Fibroblast of the aortic adventitia (primary cell): Measurements from ENCODE around the gene VPS72. TPM values are rescaled to one million over a fixed set of nuclear protein-coding genes. Genes with fewer than 3 reads are reported as not detected.

Experiments
- DNase-seq: peaks from one replicate; pipeline ENCODE4 v3.0.0-alpha.2; 2010; ENCODE audit warnings: low read depth
- H3K4me3 ChIP-seq: 2 replicates; pipeline ENCODE4 v1.5.1; 2011; ENCODE audit warnings: low read depth, mild to moderate bottlenecking, control low read depth, low read length, moderate library complexity
- CTCF ChIP-seq: IDR thresholded peaks from 2 replicates; pipeline ENCODE4 v1.5.1; 2011; ENCODE audit warnings: mild to moderate bottlenecking, low read length, control low read depth, inconsistent platforms; ENCODE audit not compliant: insufficient read depth
- total RNA-seq: library from RNA; depleted of rRNA; stranded (reverse); fragments of >200 nt; gene quantifications from 2 replicates; pipeline ENCODE4 v1.2.3, GENCODE V29; 2012; ENCODE audit warnings: low replicate concordance

VPS72 gene
- total RNA-seq, 1 donor, result 42.8 TPM

DNA sequence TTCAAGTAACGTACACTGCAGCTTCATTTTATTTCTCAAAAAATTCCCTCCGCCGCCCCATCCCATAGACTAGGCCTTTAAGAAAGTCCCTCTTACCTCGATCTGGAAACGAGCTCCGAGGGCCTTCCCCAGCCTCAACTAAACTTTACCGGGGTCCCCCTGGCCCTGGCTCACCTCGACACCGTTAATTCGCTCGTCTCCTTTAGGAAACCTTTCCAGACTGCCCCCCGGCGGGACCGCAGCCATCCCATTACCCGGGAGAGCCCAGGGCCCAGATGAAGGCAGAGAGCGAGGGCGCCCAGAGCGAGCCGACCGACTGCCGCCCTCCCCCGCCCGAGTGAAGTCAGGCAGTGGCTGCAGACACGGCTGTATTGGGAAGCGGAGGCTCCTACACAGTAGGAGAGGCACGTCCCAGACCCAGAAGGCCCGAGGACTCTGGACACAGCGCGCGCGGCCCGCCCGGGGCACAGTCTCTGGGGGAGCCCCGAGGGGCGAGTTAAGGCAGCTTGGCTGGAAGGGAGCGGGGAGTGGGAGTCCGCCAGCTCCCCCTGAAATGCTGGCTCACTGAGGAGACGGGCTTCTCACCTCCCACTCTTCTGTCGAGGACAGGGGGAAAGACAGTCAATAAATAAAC, 58.2 kb downstream of the VPS72 start:
- no peak for DNase-seq
- no peak for TF ChIP-seq CTCF
- no peak overlapping the region for H3K4me3 ChIP-seq

- DNase-seq, result peak; percentile 32
- no peak overlapping the region for H3K4me3 ChIP-seq
- TF ChIP-seq CTCF, result no peak
These were observed 58.9 kb downstream of the VPS72 start for GRCh38 chr1:151130987-151131586.

DNA sequence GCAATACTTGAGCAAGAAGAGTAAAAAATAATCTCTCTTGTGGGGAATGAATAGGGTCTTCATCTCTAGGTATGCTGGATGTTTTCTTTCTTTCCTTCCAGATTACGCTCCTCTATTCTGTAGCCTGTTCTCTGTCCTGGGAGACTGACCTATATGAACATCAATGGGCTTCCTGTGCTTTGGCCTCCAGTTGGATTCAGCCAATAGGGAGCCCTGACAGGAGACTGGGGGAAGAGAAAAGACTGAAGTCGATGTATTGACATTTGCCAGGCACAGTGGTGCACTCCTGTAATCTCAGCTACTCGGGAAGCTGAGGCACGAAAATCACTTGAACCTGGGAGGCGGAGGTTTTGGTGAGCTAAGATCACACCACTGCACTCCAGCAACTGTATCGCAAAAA, 61.2 kb downstream of the VPS72 start:
- TF ChIP-seq CTCF, result no peak
- DNase-seq, result no peak
- H3K4me3 ChIP-seq, result no peak overlapping the region

Other genes starting within 250 kb of the VPS72 start
- gene CERS2, start 215.4 kb downstream of the VPS72 start, total RNA-seq, result 26.1 and 138 TPM in 2 replicates
- gene ANXA9, start 207.9 kb downstream of the VPS72 start, total RNA-seq, result 0.09 and 0.49 TPM in 2 replicates
- gene MINDY1, start 183.3 kb downstream of the VPS72 start, total RNA-seq, result 10.9 and 16.4 TPM in 2 replicates
- 3.4 and 10.8 TPM in 2 replicates for gene PRUNE1, start 181.7 kb downstream of the VPS72 start, total RNA-seq
- gene BNIPL, start 153.6 kb downstream of the VPS72 start, total RNA-seq, result 0.18 and 0.33 TPM in 2 replicates
- gene C1orf56, start 142.4 kb downstream of the VPS72 start, total RNA-seq, result 0.82 and 3.3 TPM in 2 replicates
- 33.8 and 42.3 TPM in 2 replicates for gene CDC42SE1, start 130.6 kb downstream of the VPS72 start, total RNA-seq
- gene MLLT11, start 129.8 kb downstream of the VPS72 start, total RNA-seq, result 2.0 and 6.1 TPM in 2 replicates
- 5.2 and 14.6 TPM in 2 replicates for gene GABPB2, start 119.4 kb downstream of the VPS72 start, total RNA-seq
- 1.6 and 2.9 TPM in 2 replicates for gene SEMA6C, start 43.6 kb downstream of the VPS72 start, total RNA-seq
- not detected in 2 replicates for gene TNFAIP8L2, start 33.5 kb downstream of the VPS72 start, total RNA-seq
- gene LYSMD1, start 24.3 kb downstream of the VPS72 start, total RNA-seq, result 7.5 and 12.5 TPM in 2 replicates
- 38.0 and 48.4 TPM in 2 replicates for gene SCNM1, start 24.1 kb downstream of the VPS72 start, total RNA-seq
- 0.54 TPM in 1 of 2 replicates, not detected in the other for gene TMOD4, start 14.2 kb downstream of the VPS72 start, total RNA-seq
- 56.4 and 86.4 TPM in 2 replicates for gene PIP5K1A, start 8.4 kb upstream of the VPS72 start, total RNA-seq
- 111 and 139 TPM in 2 replicates for gene PSMD4, start 64.5 kb upstream of the VPS72 start, total RNA-seq
- 7.0 and 14.2 TPM in 2 replicates for gene ZNF687, start 92.1 kb upstream of the VPS72 start, total RNA-seq
- 38.8 and 41.0 TPM in 2 replicates for gene PI4KB, start 137.2 kb upstream of the VPS72 start, total RNA-seq
- 27.1 and 32.8 TPM in 2 replicates for gene RFX5, start 157.1 kb upstream of the VPS72 start, total RNA-seq
- gene SELENBP1, start 182.5 kb upstream of the VPS72 start, total RNA-seq, result 26.8 and 70.5 TPM in 2 replicates
- gene PSMB4, start 209.4 kb upstream of the VPS72 start, total RNA-seq, result 281 and 892 TPM in 2 replicates